Chondrocyte (in vitro differentiated cells): ENCODE data around the gene KIF1A. TPM values are rescaled to one million over a fixed set of nuclear protein-coding genes. Genes with fewer than 3 reads are reported as not detected.

Source experiments
- DNase-seq: peaks from one replicate; pipeline ENCODE4 v3.0.0; 2021; ENCODE audit warnings: mixed read lengths, low spot score
- H3K27ac Mint-ChIP-seq: one replicate; pipeline ENCODE4 v1.8.0; 2021; ENCODE audit warnings: mild to moderate bottlenecking, moderate library complexity, mixed read lengths; ENCODE audit not compliant: unreplicated experiment
- H3K27me3 Mint-ChIP-seq: 2 replicates; pipeline ENCODE4 v1.8.0; 2021; ENCODE audit warnings: low read depth, mixed read lengths
- H3K36me3 Mint-ChIP-seq: 2 replicates; pipeline ENCODE4 v1.8.0; 2021; ENCODE audit warnings: low read depth, mixed read lengths
- H3K4me1 Mint-ChIP-seq: 2 replicates; pipeline ENCODE4 v1.8.0; 2021; ENCODE audit warnings: low read depth, mild to moderate bottlenecking, mixed read lengths
- H3K4me3 Mint-ChIP-seq: one replicate; pipeline ENCODE4 v1.8.0; 2021; ENCODE audit warnings: mild to moderate bottlenecking, moderate library complexity, mixed read lengths; ENCODE audit not compliant: unreplicated experiment
- H3K9me3 Mint-ChIP-seq: 2 replicates; pipeline ENCODE4 v1.8.0; 2021; ENCODE audit warnings: low read depth, mixed read lengths
- total RNA-seq: library from RNA; stranded (reverse); gene quantifications from 3 replicates; pipeline ENCODE4 v1.2.1, GENCODE V29; 2021
- TF ChIP-seq, protein P1 (sequence below): fragments of 200-600 bp; sonication (generic); IDR thresholded peaks from 2 replicates; pipeline ENCODE4 v1.5.0; 2021; ENCODE audit warnings: antibody characterized with exemption, mild to moderate bottlenecking, moderate library complexity

The KIF1A gene
- total RNA-seq, 1 donor from 2014 or later: 60.0 TPM

DNA sequence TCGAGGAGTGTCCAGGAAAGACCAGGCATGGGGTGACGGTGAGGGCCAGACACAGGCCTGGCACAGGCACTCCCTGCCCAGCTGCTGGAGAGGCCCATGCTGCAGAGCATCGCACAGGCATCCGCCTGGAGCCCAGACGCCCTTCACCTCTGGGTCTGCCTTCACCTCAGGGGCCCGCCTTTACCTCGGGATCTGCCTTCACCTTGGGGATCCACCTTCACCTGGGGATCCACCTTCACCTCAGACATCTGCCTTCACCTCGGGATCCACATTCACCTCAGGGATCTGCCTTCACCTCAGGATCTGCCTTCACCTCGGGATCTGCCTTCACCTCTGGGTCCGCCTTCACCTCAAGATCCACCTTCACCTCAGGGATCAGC, 7.7 kb downstream of the KIF1A start:
- Mint-ChIP-seq H3K4me1 (no peaks in the 10 kb centered on the region), H3K9me3 (peaks cover 8% of the 10 kb centered on the region), H3K27ac (no peak overlapping the region), H3K27me3 (no peaks in the 10 kb centered on the region), H3K36me3 (peaks cover 16% of the 10 kb centered on the region), H3K4me3 (no peak overlapping the region)
- TF ChIP-seq, protein P1, sequence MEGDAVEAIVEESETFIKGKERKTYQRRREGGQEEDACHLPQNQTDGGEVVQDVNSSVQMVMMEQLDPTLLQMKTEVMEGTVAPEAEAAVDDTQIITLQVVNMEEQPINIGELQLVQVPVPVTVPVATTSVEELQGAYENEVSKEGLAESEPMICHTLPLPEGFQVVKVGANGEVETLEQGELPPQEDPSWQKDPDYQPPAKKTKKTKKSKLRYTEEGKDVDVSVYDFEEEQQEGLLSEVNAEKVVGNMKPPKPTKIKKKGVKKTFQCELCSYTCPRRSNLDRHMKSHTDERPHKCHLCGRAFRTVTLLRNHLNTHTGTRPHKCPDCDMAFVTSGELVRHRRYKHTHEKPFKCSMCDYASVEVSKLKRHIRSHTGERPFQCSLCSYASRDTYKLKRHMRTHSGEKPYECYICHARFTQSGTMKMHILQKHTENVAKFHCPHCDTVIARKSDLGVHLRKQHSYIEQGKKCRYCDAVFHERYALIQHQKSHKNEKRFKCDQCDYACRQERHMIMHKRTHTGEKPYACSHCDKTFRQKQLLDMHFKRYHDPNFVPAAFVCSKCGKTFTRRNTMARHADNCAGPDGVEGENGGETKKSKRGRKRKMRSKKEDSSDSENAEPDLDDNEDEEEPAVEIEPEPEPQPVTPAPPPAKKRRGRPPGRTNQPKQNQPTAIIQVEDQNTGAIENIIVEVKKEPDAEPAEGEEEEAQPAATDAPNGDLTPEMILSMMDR: no peak
- DNase-seq: no peak

DNA sequence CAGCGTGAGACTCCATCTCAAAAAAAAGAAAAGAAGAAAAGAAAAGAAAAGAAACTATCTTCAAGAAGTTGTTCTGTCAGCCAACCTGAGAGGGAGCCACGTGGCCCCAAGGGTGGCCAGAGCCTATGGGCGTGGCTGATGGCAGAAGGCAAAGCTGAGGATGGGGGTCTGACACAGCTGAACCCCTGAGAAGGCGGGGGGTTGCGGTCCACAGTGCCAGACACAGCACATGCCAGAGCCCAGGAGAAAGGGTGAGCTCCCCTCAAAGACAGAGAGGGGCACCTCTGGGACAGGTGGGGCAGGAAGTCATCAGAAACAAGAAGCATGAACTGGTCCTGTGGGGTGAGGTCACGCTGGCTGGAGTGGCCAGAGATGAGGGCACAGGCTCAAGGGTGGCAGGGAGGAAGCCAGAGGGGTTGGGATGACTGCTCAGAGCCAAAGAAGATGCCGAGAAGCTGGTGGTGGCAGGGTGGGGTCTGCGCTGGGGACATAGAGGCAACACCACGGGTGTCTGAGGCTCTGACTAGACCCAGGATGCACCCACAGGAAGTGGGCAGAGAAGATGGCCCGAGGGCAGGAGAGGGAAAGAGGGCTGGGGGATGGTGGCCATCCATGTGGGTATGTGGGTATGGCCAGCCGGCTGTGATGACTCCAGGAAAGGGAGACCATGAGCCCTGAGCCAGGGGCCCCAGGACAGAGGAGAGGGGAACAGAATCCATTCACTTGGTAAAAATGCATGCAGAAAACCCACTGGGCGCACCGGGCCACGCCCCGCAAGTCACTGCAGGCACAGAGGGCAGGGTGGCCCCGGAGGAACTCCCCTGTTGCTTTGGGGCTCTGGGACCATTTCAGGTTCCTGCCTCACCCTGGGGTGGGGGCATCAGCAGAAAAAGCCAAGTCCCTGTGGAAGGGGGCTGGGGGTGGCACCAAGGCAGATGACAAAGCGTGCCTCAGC, 8.4 kb downstream of the KIF1A start:
- no peak overlapping the region for H3K27ac Mint-ChIP-seq

DNA sequence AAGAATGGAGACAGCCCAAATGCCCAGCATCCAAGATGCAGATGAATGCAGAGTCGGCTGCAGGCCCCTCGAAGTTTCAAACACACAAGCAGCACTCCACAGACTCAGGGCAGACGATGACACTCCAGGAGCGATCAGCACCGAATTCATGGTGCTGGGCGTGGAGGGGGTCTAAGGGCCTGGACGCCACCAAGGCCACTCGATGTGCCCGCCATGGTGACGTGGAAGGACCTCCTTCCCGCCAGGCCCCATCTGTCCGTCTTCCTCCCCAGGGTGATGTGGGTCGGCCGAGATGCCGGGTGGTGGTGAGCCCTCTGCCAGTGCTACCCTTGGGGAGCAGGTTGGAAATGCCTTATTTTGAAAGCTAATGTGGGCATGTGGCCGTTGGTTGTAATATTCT, 9.4 kb downstream of the KIF1A start:
- Mint-ChIP-seq H3K27ac (no peak overlapping the region), H3K4me3 (no peak overlapping the region), H3K27me3 (no peaks in the 10 kb centered on the region), H3K36me3 (peaks cover 11% of the 10 kb centered on the region), H3K9me3 (peaks cover 14% of the 10 kb centered on the region), H3K4me1 (no peaks in the 10 kb centered on the region)
- no peak for DNase-seq
- TF ChIP-seq, protein P1: no peak

More for the DNA sequence above, 8.4 kb downstream of the KIF1A start:
- TF ChIP-seq, protein P1: no peak
- Mint-ChIP-seq H3K27me3 (no peaks in the 10 kb centered on the region), H3K4me3 (no peak overlapping the region), H3K9me3 (peaks cover 8% of the 10 kb centered on the region), H3K4me1 (no peaks in the 10 kb centered on the region), H3K36me3 (peaks cover 16% of the 10 kb centered on the region)
- no peak for DNase-seq

DNA sequence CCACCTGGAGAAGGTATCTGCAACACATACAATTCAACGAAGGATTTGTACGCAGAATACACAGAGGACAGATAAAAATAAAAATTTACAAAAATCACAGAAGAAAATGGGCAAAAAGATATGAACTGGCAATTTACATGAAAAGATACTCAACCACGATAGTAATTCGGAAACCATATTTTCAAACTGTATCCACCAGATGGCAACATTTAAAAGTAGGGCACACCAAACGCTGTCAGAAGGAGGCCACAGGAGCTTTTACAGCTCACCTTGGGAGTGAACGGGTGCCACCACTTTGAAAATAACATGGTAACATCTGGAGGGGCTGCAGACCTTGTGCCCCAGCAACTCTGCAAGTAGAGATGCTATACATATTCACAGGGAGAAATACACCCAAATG, 9.8 kb downstream of the KIF1A start:
- H3K9me3 Mint-ChIP-seq: peaks cover 14% of the 10 kb centered on the region
- H3K27me3 Mint-ChIP-seq: no peaks in the 10 kb centered on the region
- H3K36me3 Mint-ChIP-seq: peaks cover 11% of the 10 kb centered on the region
- no peaks in the 10 kb centered on the region for H3K4me1 Mint-ChIP-seq
- no peak overlapping the region for H3K4me3 Mint-ChIP-seq
- no peak overlapping the region for H3K27ac Mint-ChIP-seq
- TF ChIP-seq, protein P1: peak; percentile 67
- DNase-seq: no peak

DNA sequence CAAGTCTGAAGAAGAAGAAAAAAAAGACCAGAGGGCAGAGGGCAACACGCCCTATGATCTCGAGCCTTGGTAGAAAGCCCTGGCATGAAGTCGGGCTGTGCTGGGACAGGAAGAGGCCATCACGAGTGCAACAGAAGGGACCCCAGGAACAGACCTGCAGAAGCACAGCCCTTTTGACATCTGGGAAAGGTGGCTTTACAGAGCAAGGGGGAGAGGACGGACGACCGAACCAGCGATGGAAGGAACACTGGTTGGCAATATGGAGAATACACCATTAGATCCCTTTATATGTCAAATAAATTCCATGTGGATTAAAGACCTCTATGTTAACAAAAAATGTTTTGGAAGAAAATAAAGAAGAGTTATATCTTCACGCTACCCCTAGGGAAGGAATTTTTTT, 10.7 kb downstream of the KIF1A start:
- no peak overlapping the region for H3K4me3 Mint-ChIP-seq
- no peak for DNase-seq
- TF ChIP-seq, protein P1: no peak
- peaks cover 12% of the 10 kb centered on the region for H3K9me3 Mint-ChIP-seq
- no peaks in the 10 kb centered on the region for H3K4me1 Mint-ChIP-seq
- peaks cover 10% of the 10 kb centered on the region for H3K36me3 Mint-ChIP-seq
- no peak overlapping the region for H3K27ac Mint-ChIP-seq
- peaks cover under 1% of the 10 kb centered on the region for H3K27me3 Mint-ChIP-seq
